Epithelial cell of proximal tubule (primary cell): ENCODE results near the gene ITPK1. TPM values are rescaled to one million over a fixed set of nuclear protein-coding genes. Genes with fewer than 3 reads are reported as not detected.
A peak's percentile ranks its signal among the peaks of the same experiment; 100 is the strongest.

Experiments
- DNase-seq: peaks from one replicate; pipeline ENCODE4 v3.0.0-alpha.2; 2011; ENCODE audit warnings: low read depth
- H3K4me3 ChIP-seq: 2 replicates; pipeline ENCODE4 v1.5.1; 2011; ENCODE audit warnings: low read depth, mild to moderate bottlenecking, low read length
- total RNA-seq: library from RNA; depleted of rRNA; stranded (reverse); fragments of >200 nt; gene quantifications from 2 replicates; pipeline ENCODE4 v1.2.3, GENCODE V29; 2015
- TF ChIP-seq, protein P1 (sequence below): conservative IDR thresholded peaks from 2 replicates; pipeline ENCODE4 v1.5.1; 2012; ENCODE audit warnings: low read depth, mild to moderate bottlenecking, low read length

Gene ITPK1
- total RNA-seq, 1 donor from 2014 or later = 22.7 TPM

DNA sequence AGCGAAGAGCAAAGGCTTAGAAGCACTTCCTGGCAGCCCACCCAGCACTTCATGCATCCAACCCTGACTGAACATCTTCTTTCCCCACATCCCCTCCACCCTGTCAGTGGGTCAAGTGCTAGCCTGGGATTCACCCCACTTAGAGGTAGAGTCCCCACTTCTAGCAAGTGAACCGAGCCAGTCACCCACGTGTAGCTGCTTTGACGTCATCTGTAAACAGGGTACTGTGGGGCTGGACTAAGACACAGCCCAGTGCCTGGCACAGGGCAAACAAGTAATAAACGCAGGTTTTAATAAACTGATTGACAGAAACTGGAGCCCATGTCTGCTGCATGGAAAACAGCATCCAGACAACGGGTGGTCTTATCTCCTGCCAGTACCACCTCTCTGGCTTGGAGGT lies 61.7 kb downstream of the ITPK1 start:
- TF ChIP-seq, protein P1, sequence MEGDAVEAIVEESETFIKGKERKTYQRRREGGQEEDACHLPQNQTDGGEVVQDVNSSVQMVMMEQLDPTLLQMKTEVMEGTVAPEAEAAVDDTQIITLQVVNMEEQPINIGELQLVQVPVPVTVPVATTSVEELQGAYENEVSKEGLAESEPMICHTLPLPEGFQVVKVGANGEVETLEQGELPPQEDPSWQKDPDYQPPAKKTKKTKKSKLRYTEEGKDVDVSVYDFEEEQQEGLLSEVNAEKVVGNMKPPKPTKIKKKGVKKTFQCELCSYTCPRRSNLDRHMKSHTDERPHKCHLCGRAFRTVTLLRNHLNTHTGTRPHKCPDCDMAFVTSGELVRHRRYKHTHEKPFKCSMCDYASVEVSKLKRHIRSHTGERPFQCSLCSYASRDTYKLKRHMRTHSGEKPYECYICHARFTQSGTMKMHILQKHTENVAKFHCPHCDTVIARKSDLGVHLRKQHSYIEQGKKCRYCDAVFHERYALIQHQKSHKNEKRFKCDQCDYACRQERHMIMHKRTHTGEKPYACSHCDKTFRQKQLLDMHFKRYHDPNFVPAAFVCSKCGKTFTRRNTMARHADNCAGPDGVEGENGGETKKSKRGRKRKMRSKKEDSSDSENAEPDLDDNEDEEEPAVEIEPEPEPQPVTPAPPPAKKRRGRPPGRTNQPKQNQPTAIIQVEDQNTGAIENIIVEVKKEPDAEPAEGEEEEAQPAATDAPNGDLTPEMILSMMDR = no peak
- H3K4me3 ChIP-seq = no peak overlapping the region
- DNase-seq = no peak

DNA sequence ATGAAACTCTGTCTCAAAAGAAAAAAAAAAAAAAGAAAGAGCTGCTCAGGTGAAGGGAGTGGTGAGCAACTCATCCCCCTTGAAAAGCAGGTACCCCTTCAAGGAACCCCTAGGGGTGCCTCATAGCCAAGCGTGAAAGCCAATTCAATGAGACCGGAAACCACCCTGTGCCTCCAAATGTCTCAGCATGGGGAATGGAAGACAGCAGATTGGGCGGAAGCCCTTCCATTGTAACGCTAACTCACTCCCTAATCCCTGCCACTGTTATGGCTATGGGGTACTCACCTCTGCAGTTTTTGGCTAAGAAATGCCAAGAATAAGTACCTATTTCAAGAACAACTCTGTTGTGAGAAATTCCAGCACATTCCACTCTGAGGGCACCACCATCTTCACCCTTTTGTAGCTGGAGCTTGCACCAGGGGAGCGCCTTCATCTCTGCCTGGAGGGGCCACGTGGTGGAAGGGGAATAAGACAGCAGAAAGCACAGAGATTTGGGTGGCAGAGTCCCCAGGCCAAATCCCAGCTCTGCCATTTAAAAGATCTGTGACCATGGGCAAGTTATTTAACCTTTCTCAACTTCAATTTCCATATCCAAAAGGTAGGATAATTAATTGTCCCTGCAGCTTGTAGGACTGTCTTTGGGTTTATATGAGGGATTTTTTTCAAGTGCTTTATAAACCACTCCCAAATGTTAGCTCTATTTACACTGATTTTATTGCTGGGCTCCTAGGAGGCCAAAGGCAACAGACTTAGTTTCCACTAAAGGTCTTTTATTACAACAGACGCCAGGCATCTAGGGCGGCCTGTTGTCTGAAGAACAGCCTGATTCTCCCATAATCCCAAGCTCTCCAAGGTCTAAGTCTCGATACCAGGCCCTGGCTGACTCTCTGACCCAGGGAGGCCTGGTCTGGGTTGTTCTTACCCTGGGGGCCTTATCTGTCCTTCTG lies 63.9 kb downstream of the ITPK1 start:
- TF ChIP-seq, protein P1 = no peak
- no peak overlapping the region for H3K4me3 ChIP-seq
- no peak for DNase-seq

DNA sequence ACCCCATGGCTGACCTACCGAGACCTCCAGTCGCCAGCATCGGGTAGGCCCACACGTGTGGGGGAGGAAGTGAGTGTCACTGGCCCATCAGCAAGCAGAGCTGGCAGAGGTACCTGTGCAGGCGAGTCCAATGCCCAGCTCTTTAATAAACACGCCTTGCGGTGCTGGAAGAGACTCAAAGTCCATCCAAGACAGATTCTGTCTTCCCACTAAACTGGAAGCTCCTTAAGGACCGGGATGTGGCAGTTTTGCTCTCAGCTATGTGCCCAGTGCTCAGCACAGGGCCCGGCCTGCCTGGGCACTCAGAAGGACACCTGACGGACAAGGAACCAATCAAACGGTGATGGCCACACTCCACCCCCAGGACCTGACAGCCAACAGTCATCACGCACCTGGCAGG lies 65.0 kb downstream of the ITPK1 start:
- H3K4me3 ChIP-seq = no peak overlapping the region
- TF ChIP-seq, protein P1 = no peak
- no peak for DNase-seq

DNA sequence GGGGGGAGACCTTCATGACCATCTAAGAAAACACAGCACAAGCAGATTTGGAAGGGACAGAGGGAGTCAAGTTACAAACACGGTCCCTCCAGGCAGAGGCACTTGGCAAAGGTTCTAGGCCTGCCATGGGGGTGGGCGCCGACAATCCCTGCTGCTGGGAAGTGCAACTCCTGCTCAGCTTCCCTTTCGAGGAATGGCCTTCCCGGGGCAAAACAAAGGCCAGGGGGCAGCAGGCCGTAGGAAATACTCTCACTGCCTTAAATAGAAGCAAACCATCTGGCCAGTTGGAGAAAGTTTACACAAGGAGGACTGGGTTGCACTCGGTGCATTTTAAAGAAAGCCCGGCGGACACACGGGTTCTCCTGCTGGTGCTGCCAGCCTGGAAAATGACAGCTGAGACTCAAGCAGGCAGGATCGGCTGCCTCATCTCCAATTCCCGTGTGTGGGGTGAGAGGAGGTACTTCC lies 65.8 kb downstream of the ITPK1 start:
- TF ChIP-seq, protein P1 = peak; percentile 11
- no peak for DNase-seq
- no peak overlapping the region for H3K4me3 ChIP-seq

DNA sequence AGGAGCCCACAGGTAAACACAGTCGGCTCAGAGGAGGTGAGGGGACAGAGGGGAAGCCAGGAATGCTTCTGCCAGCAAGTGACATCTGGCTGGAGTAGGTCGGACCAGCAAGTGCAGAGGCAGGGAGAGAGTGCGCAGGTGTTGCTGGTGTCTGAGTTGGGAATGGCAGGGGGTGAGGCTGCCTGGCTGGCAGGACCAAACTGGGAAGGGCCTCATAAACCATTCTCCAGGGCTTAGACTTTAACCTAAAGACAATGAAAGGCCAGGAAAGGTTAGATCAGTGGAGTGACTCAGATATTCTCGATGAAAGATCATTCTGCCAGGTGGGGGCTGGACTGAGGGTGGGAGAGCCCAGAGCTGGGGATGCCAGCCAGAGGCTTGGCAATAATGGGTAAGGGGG lies 66.4 kb downstream of the ITPK1 start:
- no peak overlapping the region for H3K4me3 ChIP-seq
- DNase-seq = no peak
- TF ChIP-seq, protein P1 = no peak

DNA sequence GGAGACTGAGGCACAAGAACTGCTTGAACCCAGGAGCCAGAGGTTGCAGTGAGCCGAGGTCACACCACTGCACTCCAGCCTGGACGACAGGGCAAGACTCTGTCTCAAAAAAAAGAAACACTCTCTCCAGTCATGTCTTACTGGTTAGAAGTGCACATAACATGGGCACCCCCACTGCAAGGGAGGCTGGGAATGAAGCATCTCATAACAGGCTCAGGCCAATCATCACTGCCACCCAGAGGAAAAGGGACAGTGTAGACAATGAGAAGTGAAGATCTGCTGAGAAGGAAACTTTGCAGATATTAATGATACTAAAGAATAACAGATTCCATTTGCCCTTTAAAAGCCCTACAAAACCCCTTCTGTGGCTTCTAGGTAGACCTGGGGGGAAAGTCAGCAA lies 66.9 kb downstream of the ITPK1 start:
- no peak for DNase-seq
- TF ChIP-seq, protein P1 = no peak
- H3K4me3 ChIP-seq = no peak overlapping the region
